GM12891 (cell line): ENCODE results near the gene YY1.

Experiments
- DNase-seq: peaks from one replicate; pipeline ENCODE4 v3.0.0; 2011; ENCODE audit warnings: low spot score; ENCODE audit not compliant: insufficient read length
- FAIRE-seq: peaks from 2 replicates; lab custom pipeline; 2011; peaks lifted over from hg19 to GRCh38; lab: Jason Lieb, UNC
- PAX5 ChIP-seq: IDR thresholded peaks from 2 replicates; pipeline ENCODE4 v1.6.1; 2011; ENCODE audit warnings: low read length, moderate library complexity, mild to moderate bottlenecking; ENCODE audit not compliant: insufficient read depth, severe bottlenecking
- POLR2A ChIP-seq: IDR thresholded peaks from 2 replicates; pipeline ENCODE4 v1.6.1; 2011; ENCODE audit warnings: low read depth, low read length, control low read depth
- POLR2AphosphoS5 ChIP-seq: IDR thresholded peaks from 2 replicates; pipeline ENCODE4 v1.6.1; 2011; ENCODE audit warnings: low read depth, low read length, control low read depth
- POU2F2 ChIP-seq: IDR thresholded peaks from 2 replicates; pipeline ENCODE4 v1.6.1; 2011; ENCODE audit warnings: low read depth, mild to moderate bottlenecking, control low read depth, low read length, moderate library complexity
- SPI1 ChIP-seq: IDR thresholded peaks from 2 replicates; pipeline ENCODE4 v1.6.1; 2011; ENCODE audit warnings: low read depth, low read length, control low read depth
- TAF1 ChIP-seq: IDR thresholded peaks from 2 replicates; pipeline ENCODE4 v1.6.1; 2011; ENCODE audit warnings: low read depth, low read length, control low read depth

The YY1 gene

GRCh38 chr14:100290607-100291304 is 51.8 kb downstream of the YY1 start:
- no peak for TF ChIP-seq POLR2A
- TF ChIP-seq POU2F2: no peak
- TF ChIP-seq TAF1: no peak
- TF ChIP-seq POLR2AphosphoS5: no peak
- no peak for TF ChIP-seq PAX5
- no peak for TF ChIP-seq SPI1
- DNase-seq (no peak), FAIRE-seq (no peak)

- TF ChIP-seq SPI1 (no peak), PAX5 (no peak), TAF1 (no peak), POLR2A (no peak), POU2F2 (no peak), POLR2AphosphoS5 (no peak)
- no peak for FAIRE-seq
- no peak for DNase-seq
These were observed 52.5 kb downstream of the YY1 start for GRCh38 chr14:100291305-100292075.

GRCh38 chr14:100292301-100292775 is 53.4 kb downstream of the YY1 start:
- no peak for TF ChIP-seq POU2F2
- TF ChIP-seq SPI1: no peak
- TF ChIP-seq POLR2AphosphoS5: no peak
- TF ChIP-seq TAF1: no peak
- no peak for TF ChIP-seq POLR2A
- TF ChIP-seq PAX5: no peak
- no peak for DNase-seq
- FAIRE-seq: no peak

- no peak for FAIRE-seq
- DNase-seq: no peak
- TF ChIP-seq POU2F2 (no peak), POLR2AphosphoS5 (no peak), POLR2A (no peak), TAF1 (no peak), SPI1 (no peak), PAX5 (no peak)
These were observed 54.0 kb downstream of the YY1 start for GRCh38 chr14:100292776-100293461.

- DNase-seq: no peak
- no peak for FAIRE-seq
- no peak for TF ChIP-seq POU2F2
- no peak for TF ChIP-seq POLR2A
- TF ChIP-seq PAX5: no peak
- TF ChIP-seq POLR2AphosphoS5: no peak
- no peak for TF ChIP-seq SPI1
- TF ChIP-seq TAF1: no peak
These were observed 54.7 kb downstream of the YY1 start for GRCh38 chr14:100293497-100294212.

- FAIRE-seq (no peak), DNase-seq (no peak)
These were observed 55.4 kb downstream of the YY1 start for GRCh38 chr14:100294213-100294962.

GRCh38 chr14:100294963-100295330 is 56.0 kb downstream of the YY1 start:
- FAIRE-seq (no peak), DNase-seq (no peak)
- TF ChIP-seq POLR2A: no peak
- no peak for TF ChIP-seq SPI1
- TF ChIP-seq TAF1: no peak
- no peak for TF ChIP-seq POU2F2
- TF ChIP-seq PAX5: no peak
- TF ChIP-seq POLR2AphosphoS5: no peak

More at GRCh38 chr14:100294213-100294962, 55.4 kb downstream of the YY1 start:
- TF ChIP-seq PAX5: peak; percentile 92
- no peak for TF ChIP-seq TAF1

GRCh38 chr14:100295376-100296105 is 56.6 kb downstream of the YY1 start:
- FAIRE-seq (no peak), DNase-seq (no peak)
- TF ChIP-seq PAX5 (no peak), SPI1 (no peak), POU2F2 (no peak), POLR2AphosphoS5 (no peak), TAF1 (no peak), POLR2A (no peak)
